GM18858 (cell line): ENCODE data around the gene ATRNL1.
"Not testable (repeated sequence)": the region's sequence is repeated elsewhere in the genome, so short reads cannot be mapped to it uniquely, and the experiment has no call there.

Experiments used
- ATAC-seq: cut with Tn5 transposase; IDR thresholded peaks from one replicate; pipeline ENCODE4 v1.9.1; 2021; ENCODE audit not compliant: unreplicated experiment

The ATRNL1 gene

DNA sequence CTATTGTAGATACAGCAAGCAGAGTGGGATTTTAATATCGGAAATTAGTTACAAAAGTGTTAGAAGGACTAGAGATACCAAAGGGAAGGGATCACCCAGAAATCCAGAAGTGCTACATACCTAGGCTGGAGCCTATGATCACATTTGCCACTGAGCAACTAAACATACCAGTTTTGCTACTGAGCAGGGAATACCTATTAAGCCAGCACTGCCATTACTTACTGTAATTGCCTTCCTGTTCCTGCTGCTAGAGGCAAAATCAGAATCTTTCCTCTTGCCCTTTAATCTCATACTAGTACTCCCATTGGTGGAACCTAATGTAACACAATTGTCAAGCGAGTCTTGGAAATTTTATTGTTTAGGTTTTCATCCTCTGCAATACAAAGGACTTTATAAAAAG is 121.7 kb downstream of the ATRNL1 start:
- ATAC-seq: no peak

DNA sequence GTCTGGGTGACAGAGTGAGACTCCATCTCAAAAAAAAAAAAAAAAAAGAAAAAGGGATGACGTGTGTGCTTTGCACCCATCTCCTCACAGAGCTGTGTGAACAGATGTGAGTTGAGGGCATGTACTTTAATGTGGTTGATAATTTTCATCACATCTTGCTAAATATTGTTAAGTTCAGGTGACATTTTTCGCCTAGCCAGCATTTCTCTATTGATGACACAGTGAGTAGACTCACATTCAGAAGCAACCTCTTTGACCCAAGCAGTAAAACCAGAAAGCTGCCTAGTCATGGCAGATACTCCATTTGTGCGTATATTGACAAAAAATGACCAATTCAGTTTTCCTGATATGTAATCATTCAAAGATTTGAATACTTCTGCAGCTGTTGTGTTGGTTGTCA is 126.0 kb downstream of the ATRNL1 start:
- no peak for ATAC-seq

GRCh38 chr10:115222039-115222438 is 128.9 kb downstream of the ATRNL1 start:
- ATAC-seq: no peak

DNA sequence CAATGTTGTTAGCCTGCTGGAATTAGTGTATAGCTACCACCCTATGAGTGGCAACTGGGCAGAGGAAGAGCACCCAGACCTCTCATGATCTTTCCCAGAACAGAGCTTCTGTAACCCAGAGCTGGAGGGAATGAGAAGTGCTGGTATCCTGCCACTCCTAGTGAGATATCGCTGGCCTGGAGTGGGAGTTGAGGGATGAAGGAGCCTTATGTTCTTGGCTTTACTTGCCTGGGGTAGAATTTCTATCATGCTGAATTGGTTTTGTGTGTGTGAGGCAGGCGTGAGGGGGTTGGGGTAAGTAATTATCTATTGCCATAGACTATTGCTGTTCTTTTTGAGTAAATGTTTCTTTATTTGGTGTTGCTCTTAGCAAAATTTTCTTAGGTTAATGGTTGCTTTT is 146.6 kb downstream of the ATRNL1 start:
- no peak for ATAC-seq

GRCh38 chr10:115250784-115251183 is 157.6 kb downstream of the ATRNL1 start:
- no peak for ATAC-seq

DNA sequence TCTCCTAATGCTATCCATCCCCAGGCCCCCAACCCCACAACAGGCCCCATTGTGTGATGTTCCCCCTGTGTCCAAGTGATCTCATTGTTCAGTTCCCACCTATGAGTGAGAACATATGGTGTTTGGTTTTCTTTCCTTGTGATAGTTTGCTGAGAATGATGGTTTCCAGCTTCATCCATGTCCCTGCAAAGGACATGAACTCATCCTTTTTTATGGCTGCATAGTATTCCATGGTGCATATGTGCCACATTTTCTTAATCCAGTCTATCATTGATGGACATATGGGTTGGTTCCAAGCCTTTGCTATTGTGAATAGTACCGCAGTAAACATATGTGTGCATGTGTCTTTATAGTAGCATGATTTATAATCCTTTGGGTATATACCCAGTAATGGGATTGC is 160.6 kb downstream of the ATRNL1 start:
- not testable (repeated sequence) for ATAC-seq

- no peak for ATAC-seq
Measured at GRCh38 chr10:115272482-115272881, 179.3 kb downstream of the ATRNL1 start.

- no peak for ATAC-seq
Measured at GRCh38 chr10:115278294-115278693, 185.1 kb downstream of the ATRNL1 start.

GRCh38 chr10:115295213-115295805 is 202.1 kb downstream of the ATRNL1 start:
- ATAC-seq: no peak

- ATAC-seq: no peak
Measured at GRCh38 chr10:115300080-115300479, 206.9 kb downstream of the ATRNL1 start.

DNA sequence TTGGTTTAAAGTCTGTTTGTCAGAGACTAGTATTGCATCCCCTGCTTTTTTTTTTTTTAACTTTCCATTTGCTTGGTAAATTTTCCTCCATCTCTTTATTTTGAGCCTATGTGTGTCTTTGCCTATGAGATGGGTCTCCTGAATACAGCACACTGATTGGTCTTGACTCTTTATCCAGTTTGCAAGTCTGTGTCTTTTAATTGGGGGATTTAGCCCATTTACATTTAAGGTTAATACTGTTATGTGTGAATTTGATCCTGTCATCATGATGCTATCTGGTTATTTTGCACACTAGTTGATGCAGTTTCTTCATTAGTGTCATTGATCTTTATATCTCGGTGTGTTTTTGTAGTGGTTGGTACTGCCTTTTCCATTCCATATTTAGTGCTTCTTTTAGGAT is 226.5 kb downstream of the ATRNL1 start:
- ATAC-seq: not testable (repeated sequence)

DNA sequence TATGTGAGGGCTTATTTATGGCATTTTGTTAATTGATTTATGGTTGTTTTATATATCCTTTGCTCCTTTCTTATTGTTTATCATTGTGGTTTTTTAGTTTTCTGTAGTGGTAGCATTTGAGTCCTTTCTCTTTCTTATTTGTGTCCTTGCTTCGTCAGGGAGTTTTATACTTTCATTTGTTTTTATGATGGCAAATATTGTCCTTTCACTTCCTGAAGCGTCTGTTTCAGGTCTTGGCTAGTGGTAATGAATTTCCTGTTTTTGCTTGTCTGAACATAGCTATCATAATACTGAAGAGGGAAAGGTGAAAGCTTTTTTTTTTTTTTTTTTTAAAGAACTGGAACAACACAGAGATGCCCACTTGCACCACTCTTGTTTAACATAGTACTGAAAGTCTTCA is 228.2 kb downstream of the ATRNL1 start:
- ATAC-seq: peak; percentile 80

DNA sequence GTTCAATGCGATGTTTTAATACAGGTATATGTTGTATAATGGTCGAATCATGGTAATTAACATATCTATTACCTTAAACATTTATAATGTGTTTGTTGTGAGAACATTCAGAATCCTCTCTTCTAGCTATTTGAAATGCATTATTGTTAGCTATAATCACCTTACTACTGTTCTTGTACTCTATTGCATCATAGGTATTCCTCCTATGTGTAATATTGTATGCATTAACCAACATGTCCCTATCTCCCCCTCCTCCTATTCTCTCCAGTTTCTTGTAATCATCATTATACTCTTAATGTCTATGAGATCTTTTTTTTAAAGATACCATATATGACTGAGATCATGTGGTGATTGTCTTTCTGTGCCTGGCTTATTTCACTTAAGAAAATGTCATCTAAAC is 235.2 kb downstream of the ATRNL1 start:
- no peak for ATAC-seq

GRCh38 chr10:115335366-115335765 is 242.2 kb downstream of the ATRNL1 start:
- no peak for ATAC-seq

GRCh38 chr10:115355162-115355760 is 262.1 kb downstream of the ATRNL1 start:
- ATAC-seq: peak; percentile 89

- not testable (repeated sequence) for ATAC-seq
Measured at GRCh38 chr10:115367920-115368319, 274.8 kb downstream of the ATRNL1 start.

DNA sequence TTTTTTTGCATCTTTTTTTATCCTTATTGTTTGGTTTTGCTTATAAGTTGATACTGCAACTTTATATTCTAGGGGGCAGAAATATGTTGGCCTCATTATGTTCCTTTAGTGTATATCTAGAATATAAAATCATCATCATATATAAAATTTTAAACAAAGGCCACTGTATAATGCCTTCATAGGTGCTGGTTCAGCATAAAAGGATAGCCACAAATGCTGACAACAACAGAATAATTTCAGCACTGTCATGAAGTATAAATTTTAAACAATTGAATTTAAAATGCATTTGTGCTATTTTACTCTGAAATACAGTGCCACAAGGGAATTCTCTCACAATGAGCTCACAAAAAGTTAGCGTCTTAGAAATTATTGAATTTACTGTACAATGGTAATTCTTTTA is 285.9 kb downstream of the ATRNL1 start:
- no peak for ATAC-seq

DNA sequence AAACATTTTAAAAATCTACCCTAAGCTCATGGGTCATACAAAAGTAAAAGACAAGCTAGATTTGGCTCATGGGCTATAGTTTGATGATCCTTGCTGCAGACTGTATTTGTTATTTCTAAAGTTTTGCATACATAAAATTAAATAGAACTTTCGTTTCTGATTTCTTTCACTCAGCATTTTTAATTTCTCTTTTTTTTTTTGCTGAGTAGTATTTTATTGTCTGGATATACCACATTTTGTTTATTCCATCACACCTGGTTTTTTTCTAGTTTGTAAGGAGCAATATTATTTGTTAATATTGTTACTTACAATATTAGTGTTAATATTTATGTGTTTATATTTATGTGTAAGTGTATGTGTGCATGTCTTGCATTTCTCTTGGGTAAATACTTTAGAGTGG is 291.5 kb downstream of the ATRNL1 start:
- ATAC-seq: no peak

DNA sequence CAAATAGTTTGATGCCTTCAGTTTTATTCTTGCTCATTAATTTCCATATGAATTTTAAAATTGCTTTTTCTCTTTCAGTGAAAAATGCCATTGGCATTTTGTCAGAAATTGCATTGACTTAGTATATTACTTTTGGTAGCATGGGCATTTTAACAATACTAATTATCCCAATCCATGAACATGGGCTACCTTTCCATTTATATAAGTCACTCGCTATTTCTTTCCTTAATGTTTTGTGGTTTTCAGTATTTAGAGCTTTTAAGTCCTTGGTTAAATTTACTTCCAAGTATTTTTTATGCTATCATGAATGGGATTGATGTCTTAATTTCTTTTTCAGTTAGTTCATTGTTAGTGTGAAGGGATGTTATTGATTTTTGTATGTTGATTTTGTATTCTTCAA is 297.4 kb downstream of the ATRNL1 start:
- ATAC-seq: no peak

GRCh38 chr10:115398026-115398425 is 304.9 kb downstream of the ATRNL1 start:
- ATAC-seq: no peak

- ATAC-seq: no peak
Measured at GRCh38 chr10:115402699-115403098, 309.5 kb downstream of the ATRNL1 start.

DNA sequence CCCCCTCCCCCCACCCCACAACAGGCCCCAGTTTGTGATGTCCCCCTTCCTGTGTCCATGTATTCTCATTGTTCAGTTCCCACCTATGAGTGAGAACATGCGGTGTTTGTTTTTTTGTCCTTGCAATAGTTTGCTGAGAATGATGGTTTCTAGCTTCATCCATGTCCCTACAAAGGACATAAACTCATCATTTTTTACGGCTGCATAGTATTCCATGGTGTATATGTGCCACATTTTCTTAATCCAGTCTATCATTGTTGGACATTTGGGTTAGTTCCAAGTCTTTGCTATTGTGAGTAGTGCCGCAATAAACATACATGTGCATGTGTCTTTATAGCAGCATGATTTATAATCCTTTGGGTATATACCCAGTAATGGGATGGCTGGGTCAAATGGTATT is 312.7 kb downstream of the ATRNL1 start:
- ATAC-seq: not testable (repeated sequence)

DNA sequence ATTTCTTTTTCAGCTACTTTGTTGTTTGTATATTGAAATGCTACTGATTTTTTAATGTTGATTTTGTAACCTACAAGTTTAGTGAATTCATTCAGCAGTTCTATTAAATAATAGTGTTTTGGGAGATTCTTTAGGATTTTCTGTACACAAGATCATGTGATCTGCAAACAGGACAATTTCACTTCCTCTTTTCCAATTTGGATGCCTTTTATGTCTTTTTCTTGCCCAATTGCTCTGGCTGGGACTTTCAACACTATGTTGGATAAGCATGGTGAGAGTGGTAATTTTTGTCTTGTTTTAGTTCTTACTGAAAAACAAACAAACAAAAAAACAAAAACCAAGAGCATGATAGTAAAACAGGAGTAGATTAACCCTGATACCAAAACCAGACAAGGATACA is 316.2 kb downstream of the ATRNL1 start:
- no peak for ATAC-seq
